ENCODE results near the gene DNAAF8. TPM values are rescaled to one million over a fixed set of nuclear protein-coding genes. Genes with fewer than 3 reads are reported as not detected.

DNAAF8 gene
- total RNA-seq, 1 experiment from 2014 or later, result 1.2 TPM

DNA sequence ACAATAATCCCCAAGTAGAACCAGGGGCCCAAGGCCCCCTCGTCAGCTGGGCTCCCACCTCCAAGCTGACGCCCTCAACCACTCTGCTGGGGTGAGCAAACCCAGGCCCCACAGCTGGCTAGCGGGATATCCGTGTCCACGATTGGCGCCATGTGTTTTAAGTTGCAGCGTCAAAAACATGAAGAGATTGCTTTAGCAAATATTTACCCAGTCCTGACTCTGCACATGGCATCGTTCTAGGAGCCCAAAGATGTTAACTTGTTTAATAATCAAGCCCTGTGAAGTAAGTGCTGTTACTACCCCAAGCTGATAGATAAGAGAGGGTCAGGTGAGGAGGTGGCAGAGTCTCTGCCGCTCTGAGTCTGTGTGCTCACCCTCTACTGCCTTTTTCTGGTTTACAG is 54.2 kb downstream of the DNAAF8 start:
- H3K27ac ChIP-seq (ENCODE audit: low read length), result no peak overlapping the region
- TF ChIP-seq, protein P1, sequence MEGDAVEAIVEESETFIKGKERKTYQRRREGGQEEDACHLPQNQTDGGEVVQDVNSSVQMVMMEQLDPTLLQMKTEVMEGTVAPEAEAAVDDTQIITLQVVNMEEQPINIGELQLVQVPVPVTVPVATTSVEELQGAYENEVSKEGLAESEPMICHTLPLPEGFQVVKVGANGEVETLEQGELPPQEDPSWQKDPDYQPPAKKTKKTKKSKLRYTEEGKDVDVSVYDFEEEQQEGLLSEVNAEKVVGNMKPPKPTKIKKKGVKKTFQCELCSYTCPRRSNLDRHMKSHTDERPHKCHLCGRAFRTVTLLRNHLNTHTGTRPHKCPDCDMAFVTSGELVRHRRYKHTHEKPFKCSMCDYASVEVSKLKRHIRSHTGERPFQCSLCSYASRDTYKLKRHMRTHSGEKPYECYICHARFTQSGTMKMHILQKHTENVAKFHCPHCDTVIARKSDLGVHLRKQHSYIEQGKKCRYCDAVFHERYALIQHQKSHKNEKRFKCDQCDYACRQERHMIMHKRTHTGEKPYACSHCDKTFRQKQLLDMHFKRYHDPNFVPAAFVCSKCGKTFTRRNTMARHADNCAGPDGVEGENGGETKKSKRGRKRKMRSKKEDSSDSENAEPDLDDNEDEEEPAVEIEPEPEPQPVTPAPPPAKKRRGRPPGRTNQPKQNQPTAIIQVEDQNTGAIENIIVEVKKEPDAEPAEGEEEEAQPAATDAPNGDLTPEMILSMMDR (conservative IDR thresholded peaks at IDR 0.05; ENCODE audit: low read depth, low read length), result no peak
- TF ChIP-seq EZH2 (IDR thresholded peaks at IDR 0.05; ENCODE audit: low read length, unreplicated experiment), result no peak
- no peak for TF ChIP-seq EZH2phosphoT487 (IDR thresholded peaks at IDR 0.05; ENCODE audit: borderline replicate concordance, low read length)
- H3K79me2 ChIP-seq (ENCODE audit: low read length), result no peaks in the 10 kb centered on the region
- DNase-seq (no peak), ATAC-seq (no peak)
- no peaks in the 10 kb centered on the region for H3K9me3 ChIP-seq (ENCODE audit: low read length)
- no peaks in the 10 kb centered on the region for H4K20me1 ChIP-seq (ENCODE audit: low read length)
- BruUV-seq (replicated peaks), result no TSS peak
- no peak overlapping the region for H3K4me3 ChIP-seq (ENCODE audit: low read length)
- no peak overlapping the region for H3K9ac ChIP-seq (ENCODE audit: low read length)
- no peaks in the 10 kb centered on the region for H3K9me2 ChIP-seq (replicated peaks; ENCODE audit: low read length)
- no peaks in the 10 kb centered on the region for H3K4me1 ChIP-seq (ENCODE audit: insufficient read depth, low read length)
- H3F3A ChIP-seq (ENCODE audit: low read length, unreplicated experiment), result no peaks in the 10 kb centered on the region
- intact Hi-C loops (cut with micrococcal nuclease), result no loop called here
- no peak overlapping the region for H3K4me2 ChIP-seq (ENCODE audit: low read length)
- H3K27me3 ChIP-seq (ENCODE audit: low read length), result no peaks in the 10 kb centered on the region
- no peaks in the 10 kb centered on the region for H3K36me3 ChIP-seq (ENCODE audit: low read depth, low read length)
- CTCF ChIA-PET, result no interaction called here
- no peak overlapping the region for H2AFZ ChIP-seq (ENCODE audit: low read length)
- POLR2A ChIA-PET (ENCODE audit: unreplicated experiment), result no interaction called here

DNA sequence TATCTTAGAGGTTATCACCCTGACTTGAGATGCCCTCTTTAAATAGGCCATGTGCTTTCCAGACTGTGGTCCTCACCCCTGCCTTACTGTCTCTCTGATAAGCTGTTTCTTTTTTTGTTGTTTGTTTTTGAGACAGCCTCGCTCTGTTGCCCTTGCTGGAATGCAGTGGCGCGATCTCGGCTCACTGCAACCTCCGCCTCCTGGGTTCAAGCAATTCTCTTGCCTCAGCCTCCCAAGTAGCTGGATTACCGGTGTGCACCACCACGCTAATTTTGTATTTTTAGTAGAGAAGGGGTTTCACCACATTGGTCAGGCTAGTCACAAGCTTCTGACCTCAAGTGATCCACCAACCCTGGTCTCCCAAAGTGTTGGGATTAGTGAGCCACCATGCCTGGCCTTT is 54.6 kb downstream of the DNAAF8 start:
- ATAC-seq (no peak), DNase-seq (no peak)
- no TSS peak for BruUV-seq (replicated peaks)
- Histone ChIP-seq H3K4me2 (ENCODE audit: low read length) (no peak overlapping the region), H3K4me3 (ENCODE audit: low read length) (no peak overlapping the region), H3K27ac (ENCODE audit: low read length) (no peak overlapping the region), H3K79me2 (ENCODE audit: low read length) (no peaks in the 10 kb centered on the region), H3K27me3 (ENCODE audit: low read length) (no peaks in the 10 kb centered on the region), H3F3A (ENCODE audit: low read length, unreplicated experiment) (no peaks in the 10 kb centered on the region), H3K4me1 (ENCODE audit: insufficient read depth, low read length) (no peaks in the 10 kb centered on the region), H2AFZ (ENCODE audit: low read length) (no peak overlapping the region), H3K9ac (ENCODE audit: low read length) (no peak overlapping the region), H4K20me1 (ENCODE audit: low read length) (no peaks in the 10 kb centered on the region), H3K9me3 (ENCODE audit: low read length) (no peaks in the 10 kb centered on the region), H3K9me2 (replicated peaks; ENCODE audit: low read length) (no peaks in the 10 kb centered on the region), H3K36me3 (ENCODE audit: low read depth, low read length) (no peaks in the 10 kb centered on the region)
- CTCF ChIA-PET, result no interaction called here
- TF ChIP-seq EZH2 (IDR thresholded peaks at IDR 0.05; ENCODE audit: low read length, unreplicated experiment) (no peak), EZH2phosphoT487 (IDR thresholded peaks at IDR 0.05; ENCODE audit: borderline replicate concordance, low read length) (no peak)
- TF ChIP-seq, protein P1 (conservative IDR thresholded peaks at IDR 0.05; ENCODE audit: low read depth, low read length), result no peak
- intact Hi-C loops (cut with micrococcal nuclease), result no loop called here
- POLR2A ChIA-PET (ENCODE audit: unreplicated experiment), result no interaction called here

- no peaks in the 10 kb centered on the region for H3K9me3 ChIP-seq (ENCODE audit: low read length)
- DNase-seq (no peak), ATAC-seq (no peak)
- no peaks in the 10 kb centered on the region for H3K36me3 ChIP-seq (ENCODE audit: low read depth, low read length)
- ChIA-PET POLR2A (ENCODE audit: unreplicated experiment) (no interaction called here), CTCF (no interaction called here)
- no peak overlapping the region for H3K4me3 ChIP-seq (ENCODE audit: low read length)
- no peak overlapping the region for H3K9ac ChIP-seq (ENCODE audit: low read length)
- no peaks in the 10 kb centered on the region for H3K79me2 ChIP-seq (ENCODE audit: low read length)
- no TSS peak for BruUV-seq (replicated peaks)
- no peak overlapping the region for H3K27ac ChIP-seq (ENCODE audit: low read length)
- H3K4me2 ChIP-seq (ENCODE audit: low read length), result no peak overlapping the region
- H3K9me2 ChIP-seq (replicated peaks; ENCODE audit: low read length), result no peaks in the 10 kb centered on the region
- no peaks in the 10 kb centered on the region for H4K20me1 ChIP-seq (ENCODE audit: low read length)
- no peaks in the 10 kb centered on the region for H3F3A ChIP-seq (ENCODE audit: low read length, unreplicated experiment)
- intact Hi-C loops (cut with micrococcal nuclease), result no loop called here
- H3K4me1 ChIP-seq (ENCODE audit: insufficient read depth, low read length), result no peaks in the 10 kb centered on the region
- H3K27me3 ChIP-seq (ENCODE audit: low read length), result no peaks in the 10 kb centered on the region
- H2AFZ ChIP-seq (ENCODE audit: low read length), result no peak overlapping the region
- TF ChIP-seq EZH2phosphoT487 (IDR thresholded peaks at IDR 0.05; ENCODE audit: borderline replicate concordance, low read length), result no peak
- TF ChIP-seq EZH2 (IDR thresholded peaks at IDR 0.05; ENCODE audit: low read length, unreplicated experiment), result no peak
- TF ChIP-seq, protein P1 (conservative IDR thresholded peaks at IDR 0.05; ENCODE audit: low read depth, low read length), result no peak
Measured at GRCh38 chr16:4790261-4790660, 55.9 kb downstream of the DNAAF8 start.
